Transverse colon (tissue), 4 donors: ENCODE data around the gene KLHL22. TPM values are rescaled to one million over a fixed set of nuclear protein-coding genes. Genes with fewer than 3 reads are reported as not detected.

Source experiments
- DNase-seq: peaks from one replicate; pipeline ENCODE4 v3.0.0-alpha.2; 2019
- H3K27ac ChIP-seq, 4 donors: fragments of 200-600 bp; sonication (generic); 2 replicates each; pipeline ENCODE4 v1.5.1; 2016 to 2018; ENCODE audit warnings: inconsistent platforms in 4 of 4
- H3K27me3 ChIP-seq: fragments of 200-600 bp; sonication (generic); 2 replicates; pipeline ENCODE4 v1.5.1; 2017; ENCODE audit warnings: inconsistent platforms
- H3K36me3 ChIP-seq, 4 donors: fragments of 200-600 bp; sonication (generic); 2 replicates each; pipeline ENCODE4 v1.5.1; 2017 to 2019; ENCODE audit warnings: inconsistent platforms in 4 of 4
- H3K4me1 ChIP-seq, 4 donors: fragments of 200-600 bp; sonication (generic); 2 replicates each; pipeline ENCODE4 v1.5.1; 2017 to 2020; ENCODE audit warnings: inconsistent platforms in 4 of 4
- H3K4me3 ChIP-seq, 4 donors: fragments of 200-600 bp; sonication (generic); 1 replicate in 1 of 4; 2 replicates in 3 of 4; pipeline versions ENCODE4 v1.5.1 to v1.6.1; 2017 to 2019; ENCODE audit warnings: inconsistent platforms in 4 of 4
- H3K9me3 ChIP-seq, 2 donors: fragments of 200-600 bp; sonication (generic); 2 replicates each; pipeline ENCODE4 v1.5.1; 2017 to 2019; ENCODE audit warnings: inconsistent platforms in 2 of 2
- CTCF ChIP-seq, 5 experiments: fragments of 200-600 bp in 3 of 5; fragments of 450-650 bp in 2 of 5; sonication (generic) in 3 of 5; IDR thresholded peaks; 1 replicate in 2 of 5; 2 replicates in 3 of 5; pipeline ENCODE4 v1.5.1; 2016 to 2017; ENCODE audit warnings: antibody characterized with exemption in 5 of 5, inconsistent platforms in 3 of 5, mild to moderate bottlenecking in 2 of 5, moderate library complexity in 1 of 5
- EP300 ChIP-seq: sonication (generic); formaldehyde crosslinking; IDR thresholded peaks from one replicate; pipeline ENCODE4 v1.6.1; 2017; ENCODE audit warnings: antibody characterized with exemption, low read depth
- POLR2A ChIP-seq: fragments of 450-650 bp; IDR thresholded peaks from one replicate; pipeline ENCODE4 v1.6.1; 2016; ENCODE audit warnings: antibody characterized with exemption, mild to moderate bottlenecking, moderate library complexity
- POLR2AphosphoS5 ChIP-seq, 3 donors: sonication (generic); formaldehyde crosslinking; IDR thresholded peaks; one replicate each; pipeline ENCODE4 v1.6.1; 2016; ENCODE audit warnings: antibody characterized with exemption in 3 of 3
- WGBS, 2 donors: methylation state at CpG; one replicate each; pipeline ENCODE4 v1.1.5; 2018; ENCODE audit warnings: low coverage in 1 of 2; 5-methylcytosine and 5-hydroxymethylcytosine counted together
- in situ Hi-C, 4 donors: fragments of 200-750 bp; cut with MboI; loops; one replicate each; pipeline versions ENCODE4 v1.15.0 to v1.15.1; 2017; ENCODE audit warnings: low sequenced_read_pairs in 3 of 4, low pct_ligation_motif_present in 1 of 4, low pct_unique_long_range_greater_than_20kb in 1 of 4
- intact Hi-C: fragments of 100-400 bp; cut with DNase I; formaldehyde crosslinking; loops from one replicate; pipeline ENCODE4 v1.15.1; 2023; ENCODE audit warnings: low total_unique reads
- total RNA-seq, 4 donors: library from RNA; depleted of rRNA; stranded (reverse); fragments of >200 nt; gene quantifications; one replicate each; pipeline ENCODE4 v1.1.0, GENCODE V29; 2016

Gene KLHL22
- total RNA-seq, 4 donors from 2014 or later: 12.7 to 75.9 (median 16.9) TPM

GRCh38 chr22:20439928-20440575, 55.5 kb downstream of the KLHL22 start:
- WGBS, 2 donors: 95% methylated on average over 5 of the region's 5 CpGs; no CpG with 5 or more reads in 1 of the 2 donors
- Histone ChIP-seq H3K9me3 (no peaks in the 10 kb centered on the region), H3K27ac (no peak overlapping the region), H3K4me3 (no peak overlapping the region), H3K4me1 (peaks cover 8 to 29% (median 22%) of the 10 kb centered on the region in 4 donors), H3K36me3 (peaks cover 0 to 4% (median 0%) of the 10 kb centered on the region in 4 donors), H3K27me3 (peaks cover 37% of the 10 kb centered on the region)
- TF ChIP-seq CTCF (IDR thresholded peaks at IDR 0.05): no peak
- no peak for TF ChIP-seq EP300
- in situ Hi-C loops: no loop called here
- intact Hi-C loops: no loop called here
- DNase-seq: no peak

GRCh38 chr22:20439556-20439927, 56.1 kb downstream of the KLHL22 start:
- no peak for DNase-seq
- in situ Hi-C loops: no loop called here
- intact Hi-C loops: no loop called here
- H3K4me3 ChIP-seq: no peak overlapping the region
- no peak for TF ChIP-seq POLR2A
- TF ChIP-seq CTCF (IDR thresholded peaks at IDR 0.05): no peak
- no peak for TF ChIP-seq EP300
- no peak for TF ChIP-seq POLR2AphosphoS5 (IDR thresholded peaks at IDR 0.05)
- 87 to 90% methylated on average over 2 to 4 of the region's 4 CpGs for WGBS, 2 donors
- no peaks in the 10 kb centered on the region for H3K9me3 ChIP-seq
- peaks cover 42% of the 10 kb centered on the region for H3K27me3 ChIP-seq
- H3K36me3 ChIP-seq: peaks cover 0 to 4% (median 0%) of the 10 kb centered on the region in 4 donors
- H3K27ac ChIP-seq: no peak overlapping the region
- peaks cover 8 to 29% (median 22%) of the 10 kb centered on the region in 4 donors for H3K4me1 ChIP-seq

- DNase-seq: no peak
- Histone ChIP-seq H3K4me3 (peak overlapping the region in 2 of 4 donors; percentile 41 to 62), H3K36me3 (peaks cover 0 to 4% (median 0%) of the 10 kb centered on the region in 4 donors), H3K27ac (peak overlapping the region; percentile 63 to 83 (median 74)), H3K9me3 (no peaks in the 10 kb centered on the region), H3K27me3 (peaks cover 48% of the 10 kb centered on the region), H3K4me1 (peaks cover 8 to 29% (median 22%) of the 10 kb centered on the region in 4 donors)
- intact Hi-C loops (no loop called here), in situ Hi-C loops (no loop called here)
- WGBS, 2 donors: 69% methylated on average over 13 of the region's 13 CpGs; no CpG with 5 or more reads in 1 of the 2 donors
- TF ChIP-seq POLR2AphosphoS5 (IDR thresholded peaks at IDR 0.05) (no peak), EP300 (no peak), CTCF (IDR thresholded peaks at IDR 0.05) (no peak), POLR2A (no peak)
Measured at GRCh38 chr22:20438678-20439492, 56.7 kb downstream of the KLHL22 start.

GRCh38 chr22:20438427-20438677, 57.2 kb downstream of the KLHL22 start:
- Histone ChIP-seq H3K27ac (peak overlapping the region; percentile 63 to 83 (median 74)), H3K9me3 (no peaks in the 10 kb centered on the region), H3K27me3 (peaks cover 54% of the 10 kb centered on the region), H3K4me1 (peaks cover 8 to 29% (median 22%) of the 10 kb centered on the region in 4 donors), H3K4me3 (peak overlapping the region; percentile 41 to 62 (median 48)), H3K36me3 (peaks cover 0 to 3% (median 0%) of the 10 kb centered on the region in 4 donors)
- intact Hi-C loops (no loop called here), in situ Hi-C loops (no loop called here)
- no peak for DNase-seq
- WGBS, 2 donors: 25 to 46% methylated on average over 4 to 6 of the region's 6 CpGs
- no peak for TF ChIP-seq CTCF (IDR thresholded peaks at IDR 0.05)
- TF ChIP-seq EP300: no peak
- no peak for TF ChIP-seq POLR2AphosphoS5 (IDR thresholded peaks at IDR 0.05)
- TF ChIP-seq POLR2A: no peak
